CD4-positive, alpha-beta T cell (primary cell): ENCODE data around the gene TMEM139. TPM values are rescaled to one million over a fixed set of nuclear protein-coding genes. Genes with fewer than 3 reads are reported as not detected.
"Not testable (repeated sequence)": the region's sequence is repeated elsewhere in the genome, so short reads cannot be mapped to it uniquely, and the experiment has no call there.

Source experiments
- ATAC-seq: fragments of 200-7000 bp; cut with Tn5 transposase; one replicate; pipeline ENCODE4 v1.10.0; 2022; ENCODE audit warnings: mild to moderate bottlenecking; ENCODE audit not compliant: poor library complexity
- CTCF ChIA-PET: fragments of 350-600 bp; sonication (Branson Sonifier 250); formaldehyde crosslinking; loops from one replicate; lab custom pipeline; 2021; ENCODE audit warnings: antibody characterized with exemption, inconsistent platforms; lab: Charles Lee
- POLR2A ChIA-PET: fragments of 350-600 bp; sonication (Branson Sonifier 250); formaldehyde crosslinking; loops from one replicate; lab custom pipeline; 2021; ENCODE audit warnings: antibody characterized with exemption, inconsistent platforms; lab: Charles Lee
- DNase-seq, 14 experiments: peaks; one replicate each; pipeline ENCODE4 v3.0.0-alpha.2; 2013 to 2020; ENCODE audit warnings: mixed read lengths in 2 of 14
- H3K27ac ChIP-seq, 2 donors: one replicate each; pipeline versions ENCODE4 v1.5.1 to v1.7.0; 2013; ENCODE audit warnings: low read length in 2 of 2, low read depth in 1 of 2, mild to moderate bottlenecking in 1 of 2
- H3K27me3 ChIP-seq, 2 experiments: 1 replicate in 1 of 2; 2 replicates in 1 of 2; pipeline versions ENCODE4 v1.6.1 to v1.7.0; 2013; ENCODE audit warnings: low read length in 2 of 2, control low read depth in 1 of 2, mild to moderate bottlenecking in 1 of 2, moderate library complexity in 1 of 2; ENCODE audit not compliant: insufficient read depth in 2 of 2, control insufficient read depth in 1 of 2
- H3K36me3 ChIP-seq: one replicate; pipeline ENCODE4 v1.6.1; 2013; ENCODE audit warnings: low read length, control low read depth; ENCODE audit not compliant: insufficient read depth
- H3K4me1 ChIP-seq: one replicate; pipeline ENCODE4 v1.6.1; 2013; ENCODE audit warnings: low read length, control low read depth; ENCODE audit not compliant: insufficient read depth
- H3K4me3 ChIP-seq: one replicate; pipeline ENCODE4 v1.5.1; 2013; ENCODE audit warnings: mild to moderate bottlenecking, low read length, moderate library complexity
- H3K9me3 ChIP-seq, 2 experiments: 1 replicate in 1 of 2; 2 replicates in 1 of 2; pipeline versions ENCODE4 v1.6.1 to v1.7.0; 2013; ENCODE audit warnings: low read length in 2 of 2, mild to moderate bottlenecking in 2 of 2, control low read depth in 1 of 2, moderate library complexity in 1 of 2; ENCODE audit not compliant: control insufficient read depth in 1 of 2, insufficient read depth in 1 of 2
- H3K27ac Mint-ChIP-seq: one replicate; pipeline ENCODE4 v1.8.0; 2020; ENCODE audit warnings: mixed read lengths
- H3K27me3 Mint-ChIP-seq: one replicate; pipeline ENCODE4 v1.8.0; 2021; ENCODE audit warnings: mixed read lengths
- H3K36me3 Mint-ChIP-seq: one replicate; pipeline ENCODE4 v1.8.0; 2021; ENCODE audit warnings: low read depth, mixed read lengths
- H3K4me1 Mint-ChIP-seq: one replicate; pipeline ENCODE4 v1.8.0; 2021; ENCODE audit warnings: low read depth, mixed read lengths
- H3K4me3 Mint-ChIP-seq: one replicate; pipeline ENCODE4 v1.8.0; 2020; ENCODE audit warnings: mild to moderate bottlenecking, mixed read lengths
- H3K9me3 Mint-ChIP-seq: one replicate; pipeline ENCODE4 v1.8.0; 2020; ENCODE audit warnings: mixed read lengths
- intact Hi-C, 2 experiments: fragments of 100-400 bp; cut with DNase I in 1 of 2; cut with micrococcal nuclease in 1 of 2; formaldehyde crosslinking; loops; one replicate each; pipeline versions ENCODE4 v1.15.1 to v1.9.0; 2023 to 2025; cut with DNase I, micrococcal nuclease
- total RNA-seq, 174 experiments: library from RNA in 2 of 174; stranded (reverse) in 2 of 174; gene quantifications; one replicate each; pipeline ENCODE4 v1.2.3 and lab custom pipeline; 2021 to 2026
- TF ChIP-seq, protein P1 (sequence below): fragments of 200-600 bp; IDR thresholded peaks from one replicate; pipeline ENCODE4 v1.8.0; 2022; ENCODE audit warnings: antibody characterized with exemption, mild to moderate bottlenecking

Gene TMEM139
- total RNA-seq, 2 experiments from 2014 or later = 0.20 to 0.27 TPM

- TF ChIP-seq, protein P1, sequence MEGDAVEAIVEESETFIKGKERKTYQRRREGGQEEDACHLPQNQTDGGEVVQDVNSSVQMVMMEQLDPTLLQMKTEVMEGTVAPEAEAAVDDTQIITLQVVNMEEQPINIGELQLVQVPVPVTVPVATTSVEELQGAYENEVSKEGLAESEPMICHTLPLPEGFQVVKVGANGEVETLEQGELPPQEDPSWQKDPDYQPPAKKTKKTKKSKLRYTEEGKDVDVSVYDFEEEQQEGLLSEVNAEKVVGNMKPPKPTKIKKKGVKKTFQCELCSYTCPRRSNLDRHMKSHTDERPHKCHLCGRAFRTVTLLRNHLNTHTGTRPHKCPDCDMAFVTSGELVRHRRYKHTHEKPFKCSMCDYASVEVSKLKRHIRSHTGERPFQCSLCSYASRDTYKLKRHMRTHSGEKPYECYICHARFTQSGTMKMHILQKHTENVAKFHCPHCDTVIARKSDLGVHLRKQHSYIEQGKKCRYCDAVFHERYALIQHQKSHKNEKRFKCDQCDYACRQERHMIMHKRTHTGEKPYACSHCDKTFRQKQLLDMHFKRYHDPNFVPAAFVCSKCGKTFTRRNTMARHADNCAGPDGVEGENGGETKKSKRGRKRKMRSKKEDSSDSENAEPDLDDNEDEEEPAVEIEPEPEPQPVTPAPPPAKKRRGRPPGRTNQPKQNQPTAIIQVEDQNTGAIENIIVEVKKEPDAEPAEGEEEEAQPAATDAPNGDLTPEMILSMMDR = no peak
- Mint-ChIP-seq H3K4me1 (peaks cover 64% of the 10 kb centered on the region), H3K9me3 (no peaks in the 10 kb centered on the region), H3K27me3 (no peaks in the 10 kb centered on the region), H3K36me3 (peaks cover 48% of the 10 kb centered on the region), H3K27ac (peak within 1 kb of the TSS; percentile 95), H3K4me3 (peak within 1 kb of the TSS; percentile 98)
- DNase-seq = peak; percentile 53 to 87 (median 77)
- peak; percentile 96 for ATAC-seq
- H3K4me3 ChIP-seq = peak within 1 kb of the TSS; percentile 98
- no peaks in the 10 kb centered on the region for H3K9me3 ChIP-seq
- intact Hi-C loops = loop anchor here (1.0 to 2.0 kb wide), 3 partner anchors 21 to 25 kb away; partner anchors contain the start of genes CASP2 (in 1 of the 2) and TMEM139 (in 1 of the 2)
- H3K27me3 ChIP-seq = no peaks in the 10 kb centered on the region
- H3K36me3 ChIP-seq = peaks cover 41% of the 10 kb centered on the region
- POLR2A ChIA-PET = interaction anchor here (0.8 to 4.0 kb wide), 19 partner anchors 8 to 478 kb away, joined by 3 to 41 read pairs (median 6); partner anchors contain the start of gene CASP2
- H3K4me1 ChIP-seq = peaks cover 49% of the 10 kb centered on the region
- CTCF ChIA-PET = interaction anchor here (0.8 to 2.8 kb wide), 9 partner anchors 9 to 117 kb away, joined by 3 to 16 read pairs (median 5); partner anchors contain the start of gene CASP2
- H3K27ac ChIP-seq = peak within 1 kb of the TSS; percentile 74
These were observed 21.2 kb upstream of the TMEM139 start, which contains the start of gene GSTK1 for GRCh38 chr7:143263266-143264195. Gene GSTK1, plus strand, starts transcription at chr7:143263441. Its CDS starts 73 bp downstream, at chr7:143263514.

DNA sequence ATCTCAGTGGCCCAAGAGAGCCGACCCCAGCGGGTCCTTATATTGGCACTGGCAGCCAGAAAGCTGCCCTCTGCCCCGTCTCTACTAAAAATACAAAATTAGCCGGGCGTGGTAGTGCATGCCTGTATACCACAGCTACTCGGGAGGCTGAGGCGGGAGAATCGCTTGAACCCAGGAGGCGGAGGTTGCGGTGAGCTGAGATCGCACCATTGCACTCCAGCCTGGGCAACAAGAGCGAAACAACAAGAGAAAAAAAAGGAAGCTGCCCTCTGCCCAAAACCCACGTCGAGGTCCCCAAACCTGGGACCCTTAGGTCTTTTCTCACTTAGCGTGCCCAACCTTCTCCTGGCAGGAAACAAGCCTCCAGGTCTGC lies 20.6 kb upstream of the TMEM139 start:
- ATAC-seq, H3K27me3 ChIP-seq, DNase-seq, H3K9me3 Mint-ChIP-seq, H3K9me3 ChIP-seq, H3K27me3 Mint-ChIP-seq: not testable (repeated sequence)
- H3K4me1 ChIP-seq = peaks cover 49% of the 10 kb centered on the region
- H3K4me1 Mint-ChIP-seq = peaks cover 60% of the 10 kb centered on the region
- intact Hi-C loops = loop anchor here in 1 of 2 experiments (2.0 kb wide), 2 partner anchors 21 to 23 kb away; partner anchors contain the start of gene TMEM139
- H3K4me3 Mint-ChIP-seq = peak overlapping the region; percentile 98
- peak overlapping the region; percentile 98 for H3K4me3 ChIP-seq
- H3K27ac Mint-ChIP-seq = peak overlapping the region; percentile 95
- ChIA-PET POLR2A (interaction anchor here (0.8 to 4.0 kb wide), 11 partner anchors 9 to 456 kb away, joined by 3 to 41 read pairs (median 8); partner anchors contain the start of gene CASP2), CTCF (interaction anchor here (0.8 to 2.8 kb wide), 6 partner anchors 9 to 116 kb away, joined by 3 to 16 read pairs (median 5); partner anchors contain the start of gene CASP2)
- peaks cover 54% of the 10 kb centered on the region for H3K36me3 Mint-ChIP-seq
- peaks cover 48% of the 10 kb centered on the region for H3K36me3 ChIP-seq
- peak overlapping the region; percentile 74 for H3K27ac ChIP-seq

DNA sequence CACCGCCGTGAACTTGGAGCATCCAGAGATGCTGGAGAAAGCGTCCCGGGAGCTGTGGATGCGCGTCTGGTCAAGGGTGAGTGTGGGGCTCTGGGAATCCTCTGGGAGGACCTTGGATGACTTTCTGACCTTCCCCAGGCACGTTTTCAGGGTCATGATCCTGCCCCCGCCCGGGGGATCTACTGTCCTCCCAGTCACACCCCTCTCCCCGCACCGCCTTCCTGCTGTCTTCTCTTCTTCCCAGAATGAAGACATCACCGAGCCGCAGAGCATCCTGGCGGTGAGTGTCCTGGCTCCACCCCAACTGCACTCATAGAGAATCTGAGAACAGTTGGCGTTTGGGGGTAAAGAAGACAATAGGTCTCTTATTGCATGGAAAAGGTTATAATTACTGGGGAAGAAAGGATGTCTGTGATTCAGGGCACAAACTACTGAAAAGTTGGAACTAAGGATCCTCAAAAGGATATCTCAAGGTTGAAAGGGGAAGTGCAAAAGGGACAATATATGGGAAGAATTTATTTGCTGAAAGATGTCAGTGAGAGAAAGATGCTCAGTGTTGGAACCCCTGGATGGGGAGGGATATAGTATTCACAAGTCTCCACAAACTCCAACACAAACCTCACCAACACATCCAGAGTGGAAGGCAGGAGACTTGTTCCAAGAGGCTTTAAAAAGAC lies 19.6 kb upstream of the TMEM139 start:
- peak overlapping the region; percentile 95 for H3K27ac Mint-ChIP-seq
- no peaks in the 10 kb centered on the region for H3K9me3 Mint-ChIP-seq
- CTCF ChIA-PET = interaction anchor here (0.5 to 2.8 kb wide), 7 partner anchors 8 to 115 kb away, joined by 3 to 16 read pairs (median 3); no protein-coding TSS in a partner anchor
- H3K4me1 Mint-ChIP-seq = peaks cover 60% of the 10 kb centered on the region
- POLR2A ChIA-PET = interaction anchor here (0.9 to 4.0 kb wide), 6 partner anchors 8 to 457 kb away, joined by 4 to 41 read pairs (median 12); partner anchors contain the start of gene CASP2
- TF ChIP-seq, protein P1 = no peak
- intact Hi-C loops = loop anchor here in 1 of 2 experiments (2.0 kb wide), 2 partner anchors 20 to 24 kb away; partner anchors contain the start of gene TMEM139
- H3K27me3 Mint-ChIP-seq = no peaks in the 10 kb centered on the region
- H3K9me3 ChIP-seq = no peaks in the 10 kb centered on the region
- peak overlapping the region; percentile 54 to 74 for H3K27ac ChIP-seq
- peaks cover 48% of the 10 kb centered on the region for H3K4me1 ChIP-seq
- ATAC-seq (no peak), DNase-seq (peak in 1 of 14 experiments; percentile 19)
- H3K4me3 ChIP-seq = peak overlapping the region; percentile 98
- H3K36me3 Mint-ChIP-seq = peaks cover 64% of the 10 kb centered on the region
- H3K36me3 ChIP-seq = peaks cover 55% of the 10 kb centered on the region
- H3K4me3 Mint-ChIP-seq = peak overlapping the region; percentile 98
- no peaks in the 10 kb centered on the region for H3K27me3 ChIP-seq
